Hepatocyte (in vitro differentiated cells): Measurements from ENCODE around the gene CNTNAP2. TPM values are rescaled to one million over a fixed set of nuclear protein-coding genes. Genes with fewer than 3 reads are reported as not detected.

ENCODE experiments used
- DNase-seq: peaks from one replicate; pipeline ENCODE4 v3.0.0-alpha.2; 2016; ENCODE audit warnings: low spot score
- H2AFZ ChIP-seq: fragments of 200-600 bp; sonication (generic); 2 replicates; pipeline ENCODE4 v1.6.0; 2016; ENCODE audit warnings: antibody characterized with exemption, mild to moderate bottlenecking
- H3K27ac ChIP-seq: fragments of 200-600 bp; sonication (generic); 2 replicates; pipeline ENCODE4 v1.5.1; 2016; ENCODE audit warnings: mild to moderate bottlenecking
- H3K27me3 ChIP-seq: fragments of 200-600 bp; sonication (generic); 2 replicates; pipeline ENCODE4 v1.6.1; 2016
- H3K36me3 ChIP-seq: fragments of 200-600 bp; sonication (generic); replicated peaks from 2 replicates; pipeline ENCODE4 v1.5.1; 2016; ENCODE audit warnings: low read depth; ENCODE audit not compliant: insufficient read depth
- H3K4me1 ChIP-seq: fragments of 200-600 bp; sonication (generic); 2 replicates; pipeline ENCODE4 v1.5.1; 2016; ENCODE audit warnings: mild to moderate bottlenecking, moderate library complexity; ENCODE audit not compliant: insufficient read depth
- H3K4me2 ChIP-seq: fragments of 200-600 bp; sonication (generic); 2 replicates; pipeline ENCODE4 v1.6.0; 2016
- H3K4me3 ChIP-seq: fragments of 200-600 bp; sonication (generic); 2 replicates; pipeline ENCODE4 v1.5.1; 2016; ENCODE audit warnings: mild to moderate bottlenecking
- H3K79me2 ChIP-seq: fragments of 200-600 bp; sonication (generic); 2 replicates; pipeline ENCODE4 v1.6.0; 2017; ENCODE audit warnings: mild to moderate bottlenecking
- H3K9me2 ChIP-seq: fragments of 200-600 bp; sonication (generic); replicated peaks from 2 replicates; pipeline ENCODE4 v1.6.0; 2017; ENCODE audit warnings: mild to moderate bottlenecking; ENCODE audit not compliant: insufficient read depth
- H3K9me3 ChIP-seq: fragments of 200-600 bp; sonication (generic); 2 replicates; pipeline ENCODE4 v1.5.1; 2016; ENCODE audit warnings: low read depth, mild to moderate bottlenecking
- H4K20me1 ChIP-seq: fragments of 200-600 bp; sonication (generic); 2 replicates; pipeline ENCODE4 v1.6.0; 2016; ENCODE audit warnings: mild to moderate bottlenecking; ENCODE audit not compliant: insufficient read depth, poor library complexity, severe bottlenecking
- EZH2 ChIP-seq: fragments of 200-600 bp; sonication (generic); IDR thresholded peaks from 2 replicates; pipeline ENCODE4 v1.6.1; 2016; ENCODE audit warnings: antibody characterized with exemption, mild to moderate bottlenecking, borderline replicate concordance
- EZH2phosphoT487 ChIP-seq: fragments of 200-600 bp; sonication (generic); IDR thresholded peaks from one replicate; pipeline ENCODE4 v1.6.1; 2018; ENCODE audit warnings: antibody characterized with exemption, mild to moderate bottlenecking, low read depth, moderate library complexity; ENCODE audit not compliant: unreplicated experiment, severe bottlenecking
- WGBS: methylation state at CpG from one replicate; pipeline ENCODE4 v1.1.6; 2016; ENCODE audit warnings: low lambda C conversion rate; ENCODE audit errors: missing lambda C conversion rate; 5-methylcytosine and 5-hydroxymethylcytosine counted together
- polyA plus RNA-seq: library from polyadenylated mRNA; unstranded; fragments of >200 nt; fragmentation: Nextera tagmentation; extraction: Ambion mirVana; gene quantifications from 2 replicates; pipeline ENCODE4 v1.2.1, GENCODE V29; 2016
- total RNA-seq: library from RNA; depleted of rRNA; stranded (reverse); fragments of >200 nt; gene quantifications from 2 replicates; pipeline ENCODE4 v1.2.3, GENCODE V29; 2014
- TF ChIP-seq, protein P1 (sequence below): fragments of 200-600 bp; sonication (generic); IDR thresholded peaks from 2 replicates; pipeline ENCODE4 v1.5.1; 2016; ENCODE audit warnings: antibody characterized with exemption, mild to moderate bottlenecking; ENCODE audit not compliant: poor library complexity

Gene CNTNAP2
- total and polyA plus RNA-seq, 2 experiments from 2014 or later, result 7.5 to 14.7 TPM

DNA sequence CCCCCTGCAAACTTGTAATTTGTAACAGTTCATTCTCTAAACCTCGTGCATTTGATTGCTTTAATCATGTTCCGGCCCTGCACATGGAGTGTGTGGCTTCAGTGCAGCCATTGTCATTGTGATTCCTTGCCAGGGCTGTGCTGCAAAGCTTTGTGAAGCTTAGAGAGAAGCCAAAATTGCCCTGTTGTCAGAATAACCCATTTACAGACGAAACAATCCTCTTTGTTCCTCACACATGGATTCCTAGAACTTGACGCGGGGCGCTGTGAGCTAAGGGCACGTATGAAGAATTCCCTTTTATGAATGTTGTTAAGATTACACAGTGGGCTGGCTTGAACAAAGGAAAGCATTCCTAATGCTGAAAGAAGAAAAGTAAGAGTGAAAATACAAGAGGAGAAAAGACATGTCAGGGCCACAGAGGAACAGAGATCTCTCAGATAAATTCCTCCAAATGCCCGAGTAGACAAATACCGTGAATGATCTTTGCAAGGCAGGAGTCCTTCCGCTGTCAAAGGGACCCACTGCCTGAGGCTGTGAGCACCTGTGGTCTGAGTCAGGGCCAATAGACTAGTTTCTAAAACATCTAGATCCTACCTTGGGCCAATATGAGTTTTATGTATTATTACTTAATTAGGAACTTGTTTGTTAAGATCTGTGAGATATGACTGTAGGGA, 2268.5 kb downstream of the CNTNAP2 start:
- no peak overlapping the region for H3K4me2 ChIP-seq
- no peak overlapping the region for H3K4me3 ChIP-seq
- TF ChIP-seq EZH2phosphoT487, result no peak
- no peak for TF ChIP-seq EZH2
- TF ChIP-seq, protein P1, sequence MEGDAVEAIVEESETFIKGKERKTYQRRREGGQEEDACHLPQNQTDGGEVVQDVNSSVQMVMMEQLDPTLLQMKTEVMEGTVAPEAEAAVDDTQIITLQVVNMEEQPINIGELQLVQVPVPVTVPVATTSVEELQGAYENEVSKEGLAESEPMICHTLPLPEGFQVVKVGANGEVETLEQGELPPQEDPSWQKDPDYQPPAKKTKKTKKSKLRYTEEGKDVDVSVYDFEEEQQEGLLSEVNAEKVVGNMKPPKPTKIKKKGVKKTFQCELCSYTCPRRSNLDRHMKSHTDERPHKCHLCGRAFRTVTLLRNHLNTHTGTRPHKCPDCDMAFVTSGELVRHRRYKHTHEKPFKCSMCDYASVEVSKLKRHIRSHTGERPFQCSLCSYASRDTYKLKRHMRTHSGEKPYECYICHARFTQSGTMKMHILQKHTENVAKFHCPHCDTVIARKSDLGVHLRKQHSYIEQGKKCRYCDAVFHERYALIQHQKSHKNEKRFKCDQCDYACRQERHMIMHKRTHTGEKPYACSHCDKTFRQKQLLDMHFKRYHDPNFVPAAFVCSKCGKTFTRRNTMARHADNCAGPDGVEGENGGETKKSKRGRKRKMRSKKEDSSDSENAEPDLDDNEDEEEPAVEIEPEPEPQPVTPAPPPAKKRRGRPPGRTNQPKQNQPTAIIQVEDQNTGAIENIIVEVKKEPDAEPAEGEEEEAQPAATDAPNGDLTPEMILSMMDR, result no peak
- WGBS, result 71% methylated on average over 10 of the region's 10 CpGs
- no peaks in the 10 kb centered on the region for H3K9me3 ChIP-seq
- no peaks in the 10 kb centered on the region for H3K36me3 ChIP-seq
- no peaks in the 10 kb centered on the region for H3K9me2 ChIP-seq
- no peak overlapping the region for H2AFZ ChIP-seq
- no peaks in the 10 kb centered on the region for H3K4me1 ChIP-seq
- H3K27ac ChIP-seq, result no peak overlapping the region
- DNase-seq, result no peak
- H3K27me3 ChIP-seq, result no peaks in the 10 kb centered on the region
- no peaks in the 10 kb centered on the region for H3K79me2 ChIP-seq
- no peaks in the 10 kb centered on the region for H4K20me1 ChIP-seq

DNA sequence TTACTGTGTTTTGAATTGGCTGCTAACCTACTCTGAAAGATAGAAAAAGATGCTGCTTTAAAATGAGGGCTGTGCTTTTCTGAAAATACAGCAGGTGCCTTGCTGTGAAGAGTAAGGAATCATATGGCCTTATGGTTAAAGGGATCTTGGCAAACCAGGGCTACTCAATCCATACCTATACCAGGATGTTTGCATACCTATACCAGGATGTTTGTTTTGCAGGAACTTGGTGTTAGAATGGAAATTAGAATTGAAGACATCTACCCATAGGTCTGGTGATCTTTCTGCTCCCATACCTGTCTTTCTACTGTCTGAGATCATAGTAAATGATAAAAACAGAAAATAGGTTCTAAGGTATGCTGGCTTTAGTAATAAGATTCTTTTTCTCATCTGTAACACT, 2273.8 kb downstream of the CNTNAP2 start:
- TF ChIP-seq EZH2phosphoT487, result no peak
- TF ChIP-seq, protein P1, result no peak
- TF ChIP-seq EZH2, result no peak
- Histone ChIP-seq H3K36me3 (no peaks in the 10 kb centered on the region), H4K20me1 (no peaks in the 10 kb centered on the region), H3K4me2 (no peak overlapping the region), H3K79me2 (no peaks in the 10 kb centered on the region), H3K27ac (no peak overlapping the region), H3K27me3 (no peaks in the 10 kb centered on the region), H3K4me1 (no peaks in the 10 kb centered on the region), H3K9me3 (no peaks in the 10 kb centered on the region), H3K4me3 (no peak overlapping the region), H2AFZ (no peak overlapping the region), H3K9me2 (no peaks in the 10 kb centered on the region)
- DNase-seq, result no peak

DNA sequence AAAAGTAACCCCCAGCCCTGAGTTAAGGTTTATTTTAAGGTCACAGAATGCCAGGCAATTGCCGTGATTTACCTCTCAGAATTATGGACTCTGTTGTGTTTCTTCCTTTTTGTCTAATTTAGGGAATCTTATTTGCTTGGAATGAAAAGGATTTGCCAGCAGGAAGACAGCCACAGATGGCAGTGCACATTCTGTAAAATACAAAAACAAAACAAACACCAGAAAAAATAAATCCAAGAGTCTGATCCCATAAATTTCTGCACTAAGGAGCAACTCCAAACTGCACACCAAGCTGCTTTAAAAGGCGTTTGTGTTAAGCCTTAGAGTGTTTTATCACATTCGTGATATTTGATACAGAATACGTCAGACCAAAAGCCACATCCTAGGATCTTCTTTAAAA, 2275.0 kb downstream of the CNTNAP2 start:
- 81% methylated on average over 4 of the region's 4 CpGs for WGBS
- Histone ChIP-seq H3K27ac (no peak overlapping the region), H3K9me3 (no peaks in the 10 kb centered on the region), H3K4me2 (no peak overlapping the region), H2AFZ (no peak overlapping the region), H3K36me3 (no peaks in the 10 kb centered on the region), H3K79me2 (no peaks in the 10 kb centered on the region), H3K4me1 (no peaks in the 10 kb centered on the region), H3K4me3 (no peak overlapping the region), H4K20me1 (no peaks in the 10 kb centered on the region), H3K27me3 (no peaks in the 10 kb centered on the region), H3K9me2 (no peaks in the 10 kb centered on the region)
- no peak for TF ChIP-seq EZH2phosphoT487
- TF ChIP-seq, protein P1, result no peak
- no peak for TF ChIP-seq EZH2
- DNase-seq, result no peak
